GM19035 (cell line): ENCODE measurements around the gene AFF3.
"Not testable (repeated sequence)": the region's sequence is repeated elsewhere in the genome, so short reads cannot be mapped to it uniquely, and the experiment has no call there.

Experiments used
- ATAC-seq: cut with Tn5 transposase; IDR thresholded peaks from one replicate; pipeline ENCODE4 v1.9.1; 2021; ENCODE audit not compliant: unreplicated experiment

AFF3 gene

GRCh38 chr2:99940963-99941362 is 201.4 kb downstream of the AFF3 start:
- ATAC-seq: no peak

DNA sequence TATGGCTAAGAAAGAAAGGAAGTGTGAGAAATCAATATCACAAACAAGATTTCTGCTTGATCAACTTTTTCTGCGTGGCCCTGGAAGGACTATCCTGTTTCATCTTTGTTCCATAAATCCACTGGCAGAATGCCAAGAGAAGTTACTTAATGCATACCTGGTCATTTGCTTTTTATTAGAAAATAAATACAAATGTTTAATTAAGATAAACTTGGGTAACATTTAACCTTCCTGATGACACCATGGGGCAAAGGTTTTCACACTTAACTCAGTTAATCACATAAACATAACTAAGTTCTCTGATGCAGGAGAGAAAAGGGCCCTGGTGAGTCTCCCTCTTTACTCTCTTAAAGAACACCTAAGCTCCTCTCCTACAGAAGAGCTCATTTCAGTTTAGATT is 203.3 kb downstream of the AFF3 start:
- no peak for ATAC-seq

DNA sequence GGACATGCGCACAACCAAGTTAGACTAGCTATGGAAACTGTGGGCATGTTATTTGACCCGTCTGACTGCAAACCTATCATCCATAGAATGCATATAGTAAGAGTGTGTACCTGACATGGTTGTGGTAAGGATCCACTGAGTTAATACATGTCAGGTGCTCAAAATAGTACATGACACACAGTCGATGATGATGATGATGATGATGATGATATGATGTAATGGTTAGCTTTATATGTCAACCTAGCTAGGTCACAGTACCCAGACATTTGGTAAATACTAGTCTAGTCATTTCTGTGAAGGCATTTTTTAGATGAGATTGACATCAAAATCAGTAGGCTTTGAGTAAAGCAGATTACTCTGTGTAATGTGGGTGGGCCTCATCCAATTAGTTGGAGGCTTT is 204.1 kb downstream of the AFF3 start:
- no peak for ATAC-seq

DNA sequence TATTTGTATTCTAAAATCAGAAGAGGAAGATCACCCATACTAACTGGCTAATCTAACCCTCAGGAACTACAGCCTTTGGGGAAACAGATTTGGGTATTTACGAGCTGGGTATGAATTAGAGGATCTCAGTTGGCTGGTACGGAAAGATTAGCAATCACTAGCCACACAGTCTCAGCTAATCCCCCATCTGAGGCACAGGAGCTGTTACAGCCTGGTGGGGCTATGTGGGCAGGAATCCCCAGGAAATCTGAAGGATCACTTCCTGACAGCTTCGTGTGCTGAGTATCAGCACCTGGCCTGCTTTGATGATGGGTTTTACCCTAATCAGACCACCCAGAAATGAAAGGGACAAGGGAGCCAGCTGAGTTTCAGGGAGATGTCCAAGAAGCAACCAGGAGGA is 206.3 kb downstream of the AFF3 start:
- no peak for ATAC-seq

GRCh38 chr2:99935662-99936061 is 206.7 kb downstream of the AFF3 start:
- ATAC-seq: no peak

- no peak for ATAC-seq
These were observed 208.3 kb downstream of the AFF3 start for GRCh38 chr2:99933894-99934650.

- ATAC-seq: not testable (repeated sequence)
These were observed 208.9 kb downstream of the AFF3 start for GRCh38 chr2:99933491-99933890.

GRCh38 chr2:99928470-99929053 is 213.8 kb downstream of the AFF3 start:
- no peak for ATAC-seq

DNA sequence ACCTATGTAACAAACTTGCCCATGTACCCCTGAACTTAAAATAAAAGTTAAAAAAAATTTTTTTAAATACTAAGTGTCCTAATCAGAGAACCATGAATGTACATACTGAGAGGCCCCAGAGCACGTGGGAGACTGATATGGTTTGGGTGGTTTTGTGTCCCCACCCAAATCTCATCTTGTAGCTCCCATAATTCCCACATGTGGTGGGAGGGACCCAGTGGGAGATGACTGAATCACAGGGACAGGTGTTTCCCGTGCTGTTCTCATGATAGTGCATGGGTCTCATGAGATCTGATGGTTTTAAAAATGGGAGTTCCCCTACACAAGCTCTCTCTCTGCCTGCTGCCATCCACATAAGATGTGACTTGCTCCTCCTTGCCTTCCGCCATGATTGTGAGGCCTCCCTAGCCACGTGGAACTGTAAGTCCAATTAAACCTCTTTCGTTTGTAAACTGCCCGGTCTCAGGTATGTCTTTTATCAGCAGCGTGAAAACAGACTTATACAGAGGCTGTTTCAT is 214.6 kb downstream of the AFF3 start:
- ATAC-seq: not testable (repeated sequence)

DNA sequence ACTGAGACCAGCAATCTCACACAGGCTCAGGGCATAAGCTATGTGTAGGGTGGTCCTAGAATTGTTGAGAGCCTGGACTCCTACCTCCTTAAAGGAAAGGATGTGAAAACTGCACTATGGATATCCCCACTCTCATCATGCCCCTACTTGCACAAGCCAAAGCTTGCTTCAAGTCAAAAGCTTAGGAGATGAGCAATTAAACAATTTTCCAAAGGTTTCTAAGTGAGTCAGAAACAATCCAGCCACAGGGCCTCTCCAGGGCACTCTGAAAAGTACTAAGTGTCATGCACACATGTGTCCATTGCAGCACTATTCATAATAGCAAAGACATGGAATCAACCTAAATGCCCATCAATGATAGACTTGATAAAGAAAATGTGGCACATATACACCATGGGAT is 215.4 kb downstream of the AFF3 start:
- no peak for ATAC-seq

GRCh38 chr2:99925960-99926359 is 216.4 kb downstream of the AFF3 start:
- no peak for ATAC-seq

DNA sequence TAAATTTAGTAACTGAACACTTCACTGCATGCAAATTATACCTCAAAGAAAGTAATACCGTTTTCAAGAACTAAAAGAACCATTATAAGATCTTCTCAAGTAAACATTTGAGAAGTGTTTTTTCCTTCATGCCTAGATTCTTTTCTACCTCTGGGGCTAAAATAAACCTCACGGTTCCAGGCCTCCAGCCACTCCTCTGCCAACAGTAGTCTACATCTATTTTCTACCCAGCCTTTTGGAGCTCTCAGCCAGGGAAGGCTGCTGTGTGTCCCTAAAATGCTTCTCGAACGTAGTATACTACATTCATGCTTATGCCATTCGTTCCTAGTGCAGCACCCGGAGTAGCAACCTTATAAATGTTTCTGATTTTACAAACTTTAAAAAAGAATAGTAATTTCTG is 219.7 kb downstream of the AFF3 start:
- ATAC-seq: no peak

DNA sequence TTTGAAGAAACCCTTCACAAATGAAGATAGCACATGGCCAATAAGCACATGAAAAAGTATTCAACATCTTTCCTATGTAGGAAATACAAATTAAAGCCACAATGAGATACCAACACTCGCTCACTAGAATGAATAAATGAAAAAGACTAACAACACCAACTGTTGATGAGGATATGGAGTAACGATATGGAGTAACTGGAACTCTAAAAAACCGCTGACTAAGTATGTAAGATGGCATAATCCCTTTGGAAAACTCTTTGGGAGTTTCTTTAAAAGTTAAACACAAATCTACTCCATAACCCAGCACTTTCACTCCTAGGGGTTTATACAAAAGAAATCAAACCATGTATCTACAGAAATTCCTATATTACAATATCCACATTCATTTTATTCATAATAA is 220.5 kb downstream of the AFF3 start:
- no peak for ATAC-seq

GRCh38 chr2:99918389-99918788 is 224.0 kb downstream of the AFF3 start:
- no peak for ATAC-seq

DNA sequence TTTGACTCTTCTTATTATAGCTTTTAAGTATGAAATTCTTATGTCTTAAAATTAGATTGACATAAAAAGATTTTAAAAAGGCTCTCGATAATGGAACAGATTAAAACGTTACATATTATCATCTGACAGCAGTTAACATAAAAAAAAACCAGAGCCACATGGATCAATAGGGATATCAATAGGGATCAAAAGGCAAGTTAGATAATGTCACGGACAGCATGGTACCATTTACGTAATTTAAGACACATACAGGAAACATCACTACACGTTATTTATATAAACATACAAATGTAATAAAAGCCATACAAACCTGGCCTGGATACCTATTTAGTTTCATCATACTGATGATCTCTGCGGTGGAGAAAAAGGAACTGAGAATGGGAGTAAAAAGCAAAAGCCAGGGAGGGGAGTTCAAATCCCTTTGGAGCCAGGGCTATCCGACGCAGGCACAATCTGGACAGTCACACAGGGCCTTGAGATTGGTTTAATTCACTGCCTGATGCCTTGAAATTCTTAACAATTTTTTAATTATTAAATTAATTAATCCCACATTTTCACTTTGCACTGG is 227.2 kb downstream of the AFF3 start:
- no peak for ATAC-seq

DNA sequence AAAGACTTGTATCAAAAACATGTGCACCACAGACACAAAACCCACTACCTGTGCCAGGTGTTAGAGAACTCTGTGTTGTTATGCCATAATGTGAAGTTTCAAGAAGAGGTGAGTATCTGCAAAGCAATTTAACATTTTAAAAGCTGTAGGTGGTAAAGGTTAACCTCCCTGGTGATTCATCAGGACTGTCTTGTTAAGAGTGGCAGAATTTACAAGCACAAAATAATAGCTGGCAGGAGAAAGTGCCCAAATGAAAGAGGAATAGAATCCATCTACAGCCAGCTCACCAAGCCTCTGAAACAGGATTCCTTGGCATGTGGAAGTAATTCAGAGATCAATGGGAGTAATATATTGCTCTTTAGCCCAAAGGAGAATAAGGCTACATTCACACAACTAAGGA is 230.7 kb downstream of the AFF3 start:
- no peak for ATAC-seq

DNA sequence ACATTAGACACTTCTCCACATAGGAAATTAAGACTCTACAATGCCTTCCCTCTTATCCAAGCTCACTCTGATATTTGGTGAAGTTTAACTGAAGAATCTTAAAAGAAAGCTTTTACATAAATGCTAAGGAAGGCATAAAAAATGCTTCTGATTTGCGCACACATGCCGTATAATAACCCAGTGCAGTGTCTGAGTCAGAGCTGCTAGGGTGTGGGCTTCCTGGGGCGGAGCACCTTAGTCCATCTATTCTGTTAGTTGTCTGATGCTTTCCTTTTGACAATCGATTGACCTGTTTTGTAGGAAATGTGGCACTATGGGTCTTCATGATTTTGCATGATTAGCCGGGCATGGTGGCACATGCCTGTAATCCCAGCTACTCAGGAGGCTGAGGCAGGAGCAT is 231.5 kb downstream of the AFF3 start:
- ATAC-seq: no peak

DNA sequence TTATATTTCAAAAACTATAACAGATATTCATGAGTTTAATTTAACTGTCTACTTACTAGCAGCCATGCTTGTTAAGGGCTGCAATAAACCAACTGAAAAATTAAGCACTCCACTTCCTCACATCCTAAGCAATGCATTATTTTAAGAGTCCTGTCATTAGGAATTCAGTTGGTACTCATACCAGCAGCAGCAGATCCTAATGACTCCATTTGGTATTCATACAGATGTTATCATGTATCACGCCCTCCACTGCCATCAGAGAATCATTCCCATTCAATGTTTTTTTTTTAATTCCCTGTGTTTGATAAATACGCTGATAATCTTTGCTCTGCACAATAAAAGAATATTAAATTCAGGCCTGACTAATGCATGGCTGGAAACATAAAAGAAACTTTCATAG is 236.8 kb downstream of the AFF3 start:
- ATAC-seq: no peak

DNA sequence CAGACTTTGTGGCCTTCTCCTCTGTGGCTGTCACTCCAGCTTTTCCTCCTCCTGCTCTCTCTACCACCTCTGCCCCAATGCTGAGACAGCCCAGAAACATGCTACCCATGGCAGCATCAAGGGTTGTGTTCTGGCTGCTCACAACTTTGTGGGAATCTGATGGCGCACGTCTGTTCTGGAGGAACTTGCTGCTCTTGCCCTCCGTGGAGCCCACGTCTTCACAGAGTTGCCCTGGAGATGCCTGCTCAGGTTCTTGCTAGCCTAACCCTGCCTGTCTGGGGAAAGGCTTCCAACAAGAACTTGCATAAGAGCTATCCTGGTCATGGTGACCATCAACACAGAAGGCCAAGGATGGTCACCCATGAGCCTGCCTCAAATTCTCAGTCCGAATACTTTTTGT is 237.4 kb downstream of the AFF3 start:
- ATAC-seq: no peak

GRCh38 chr2:99903981-99904380 is 238.4 kb downstream of the AFF3 start:
- ATAC-seq: no peak

- no peak for ATAC-seq
These were observed 241.8 kb downstream of the AFF3 start for GRCh38 chr2:99900556-99900955.

DNA sequence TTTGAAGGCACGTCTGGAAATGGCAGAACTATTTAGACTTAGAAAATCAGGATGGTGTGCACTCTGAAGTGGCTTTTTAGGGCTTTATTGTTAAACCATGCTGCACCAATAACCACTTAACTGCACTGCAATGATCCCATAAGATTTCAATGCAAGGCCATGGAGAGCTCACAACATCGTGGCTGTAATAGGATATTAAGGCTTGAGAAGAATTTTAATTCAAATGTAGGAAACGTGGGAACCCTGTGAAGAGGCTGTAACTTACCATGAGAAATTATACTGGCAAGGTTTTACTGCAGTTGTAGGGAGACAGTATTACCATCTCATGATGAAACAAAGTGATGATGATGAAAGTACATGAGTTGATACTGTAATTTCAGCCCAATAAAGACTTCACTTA is 242.5 kb downstream of the AFF3 start:
- no peak for ATAC-seq
